Measurements from ENCODE around the gene AFP.

GRCh38 chr4:73387552-73387951 is 48.5 kb upstream of the AFP start:
- TF ChIP-seq EZH2 (IDR thresholded peaks at IDR 0.05; ENCODE audit: borderline replicate concordance) (no peak), EZH2phosphoT487 (IDR thresholded peaks at IDR 0.05; ENCODE audit: low read depth, severe bottlenecking, unreplicated experiment) (no peak)
